Lung microvascular endothelial cell (primary cell): Measurements from ENCODE around the gene TECR. TPM values are rescaled to one million over a fixed set of nuclear protein-coding genes. Genes with fewer than 3 reads are reported as not detected.
"Not testable (repeated sequence)": the region's sequence is repeated elsewhere in the genome, so short reads cannot be mapped to it uniquely, and the experiment has no call there.

Experiments used
- DNase-seq, 2 donors: peaks; one replicate each; pipeline versions ENCODE4 v3.0.0 to v3.0.0-alpha.2; 2010; ENCODE audit warnings: low read depth in 2 of 2
- total RNA-seq: library from RNA; depleted of rRNA; stranded (reverse); fragments of >200 nt; gene quantifications from 2 replicates; pipeline ENCODE4 v1.2.1, GENCODE V29; 2014

Gene TECR
- total RNA-seq, 1 donor from 2014 or later = 24.4 TPM

DNA sequence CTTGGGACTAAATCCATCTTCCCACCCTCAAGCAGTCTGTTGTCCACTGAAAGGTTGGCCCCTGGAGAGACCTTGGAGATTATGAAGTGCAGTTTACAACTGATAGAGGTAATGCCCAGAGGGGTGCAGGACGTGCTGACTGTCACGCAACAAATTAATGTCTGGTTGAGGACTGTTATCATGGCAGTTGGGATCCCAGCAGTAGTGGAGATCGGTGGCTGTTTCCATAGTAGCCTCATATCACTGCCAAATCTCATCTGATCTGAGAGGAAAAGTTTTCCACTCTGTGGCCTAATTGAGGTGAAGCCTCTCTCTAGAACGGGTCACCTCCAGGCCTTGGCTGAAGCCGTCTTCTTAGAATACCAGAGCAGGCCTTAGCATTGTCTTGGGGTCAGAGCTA is 4.1 kb downstream of the TECR start:
- DNase-seq = no peak

DNA sequence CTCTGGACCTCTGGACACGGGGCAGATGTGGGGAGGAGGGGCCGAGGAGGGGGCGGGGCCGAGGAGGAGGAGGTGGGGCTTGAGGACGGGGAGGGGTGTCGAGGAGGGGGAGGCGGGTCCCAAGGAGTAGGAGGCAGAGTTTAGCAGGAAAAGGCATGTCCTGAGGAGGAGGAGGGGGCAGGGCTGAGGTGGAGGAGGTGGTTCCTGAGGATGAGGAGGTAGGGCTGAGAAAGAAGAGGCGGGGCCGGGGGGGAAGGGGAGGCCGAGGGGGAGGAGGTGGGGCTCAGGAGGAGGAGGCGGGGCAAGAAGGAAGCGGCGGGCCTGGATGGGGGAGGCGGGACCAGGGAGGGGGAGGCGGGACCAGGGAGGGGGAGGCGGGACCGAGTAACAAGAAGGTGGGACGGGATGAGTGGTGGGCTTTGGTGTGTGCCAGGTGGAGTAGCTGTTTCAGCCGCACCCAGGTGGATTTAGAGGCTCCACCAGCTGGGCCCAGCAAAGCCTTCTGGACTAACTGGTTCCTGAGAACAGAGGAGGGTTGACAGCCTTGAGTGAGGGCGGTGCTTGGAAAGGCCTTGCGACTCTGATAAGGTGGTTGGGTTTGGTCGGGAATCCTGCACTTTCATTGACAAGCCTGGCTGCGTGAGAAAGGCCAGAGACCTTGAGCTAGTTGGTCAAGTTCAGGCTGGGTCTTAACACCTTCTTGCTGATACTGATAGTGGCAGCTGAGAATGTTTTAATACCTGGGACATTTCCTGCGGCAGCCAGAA is 7.7 kb downstream of the TECR start:
- peak in 1 of 2 donors; percentile 93 for DNase-seq

DNA sequence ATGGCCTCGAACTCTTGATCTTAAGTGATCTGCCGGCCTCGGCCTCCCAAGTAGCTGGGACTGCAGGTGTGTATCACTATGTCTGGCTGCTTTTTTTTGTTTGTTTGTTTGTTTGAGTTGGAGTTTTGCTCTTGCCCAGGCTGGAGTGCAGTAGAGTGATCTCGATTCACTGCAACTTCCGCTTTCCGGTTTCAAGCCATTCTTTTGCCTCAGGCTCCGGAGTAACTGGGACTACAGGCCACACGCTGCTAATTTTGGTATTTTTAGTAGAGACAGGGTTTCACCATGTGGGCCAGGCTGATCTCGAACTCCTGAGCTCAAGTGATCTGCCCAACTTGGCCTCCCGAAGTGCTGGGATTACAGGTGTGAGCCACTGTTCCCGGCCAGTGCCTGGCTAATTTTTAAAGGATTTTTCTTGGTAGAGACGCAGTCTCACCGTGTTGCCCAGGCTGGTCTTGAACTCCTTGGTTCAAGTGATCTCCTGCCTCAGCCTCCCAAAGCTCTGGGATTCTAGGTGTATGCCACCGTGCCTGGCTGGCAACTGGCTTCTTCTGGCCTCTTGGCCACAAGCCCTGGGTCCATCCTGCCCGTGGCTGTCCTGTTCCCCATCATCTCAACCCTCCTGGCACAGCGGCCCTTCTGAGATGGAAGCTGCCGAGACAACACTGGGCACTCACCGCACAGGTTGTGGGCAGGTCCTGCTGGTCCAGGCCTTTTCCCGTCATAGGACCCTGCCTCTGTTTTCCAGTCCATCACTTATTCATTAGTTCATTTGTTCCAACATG is 11.5 kb downstream of the TECR start:
- no peak for DNase-seq

DNA sequence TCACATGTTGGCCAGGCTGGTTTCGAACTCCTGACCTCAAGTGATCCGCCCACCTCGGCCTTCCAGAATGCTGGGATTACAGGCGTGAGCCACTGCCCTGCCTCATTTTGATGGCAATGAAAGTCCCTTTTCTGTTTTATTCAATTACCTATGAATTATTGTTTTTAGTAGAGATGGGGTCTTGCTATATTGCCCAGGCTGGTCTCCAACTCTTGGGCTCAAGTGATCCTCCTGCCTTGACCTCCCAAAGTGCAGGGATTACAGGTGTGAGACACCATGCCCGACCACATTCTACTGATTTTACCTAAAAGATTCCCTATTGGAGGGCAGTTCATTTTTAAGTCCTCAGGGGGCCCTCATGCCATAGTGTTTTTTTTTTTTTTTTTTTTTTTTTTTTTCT is 12.6 kb downstream of the TECR start:
- DNase-seq = not testable (repeated sequence)

DNA sequence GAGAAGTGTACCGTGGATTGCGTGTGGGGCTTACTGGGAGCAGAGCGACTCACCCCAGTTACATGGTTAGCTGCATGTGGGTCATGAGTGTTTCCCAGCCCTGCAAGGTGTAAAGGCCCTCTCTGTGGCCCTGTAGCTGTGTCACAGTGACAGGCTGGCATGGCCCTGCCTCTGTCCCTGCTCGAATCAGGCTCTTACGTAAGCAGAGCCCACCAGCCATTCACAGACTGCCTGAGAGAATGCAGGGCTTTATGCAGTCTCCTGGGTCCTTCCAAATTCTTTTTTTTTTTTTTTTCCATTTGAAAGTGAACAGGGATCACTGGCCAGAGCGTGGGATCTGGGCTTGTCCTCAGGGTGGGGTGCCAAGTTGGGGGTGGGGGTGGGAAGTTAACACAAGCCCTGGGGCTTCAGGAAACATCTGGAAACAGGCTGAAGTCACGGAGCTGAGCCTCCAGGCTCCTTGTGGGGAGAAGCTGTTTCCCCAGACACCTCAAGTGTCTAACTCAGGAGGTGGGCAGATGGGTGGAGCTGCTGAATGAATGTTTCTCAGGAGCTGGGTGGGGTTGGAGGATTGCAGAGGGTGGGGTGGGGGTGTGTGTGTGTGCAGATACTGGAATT is 13.4 kb downstream of the TECR start:
- DNase-seq = peak; percentile 13 to 27

DNA sequence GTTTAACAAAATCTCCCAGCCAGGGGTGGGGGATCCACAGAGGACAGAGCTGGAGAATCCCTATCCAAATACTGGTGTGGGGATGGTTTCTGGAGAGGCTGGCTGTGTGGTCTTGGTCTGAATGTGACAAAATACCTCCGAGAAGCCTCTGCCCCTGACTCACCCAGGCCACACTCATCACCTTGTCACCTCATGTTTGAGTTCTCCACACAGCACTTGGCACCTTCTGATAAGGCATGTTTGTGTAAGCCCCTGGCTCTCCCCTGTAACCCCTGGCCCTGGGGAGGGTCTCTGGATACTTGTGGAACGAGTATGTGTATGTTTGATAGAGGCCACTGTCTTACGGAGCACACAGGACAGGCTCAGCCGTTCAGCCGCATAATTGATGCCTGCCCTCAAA is 14.7 kb downstream of the TECR start:
- DNase-seq = no peak

DNA sequence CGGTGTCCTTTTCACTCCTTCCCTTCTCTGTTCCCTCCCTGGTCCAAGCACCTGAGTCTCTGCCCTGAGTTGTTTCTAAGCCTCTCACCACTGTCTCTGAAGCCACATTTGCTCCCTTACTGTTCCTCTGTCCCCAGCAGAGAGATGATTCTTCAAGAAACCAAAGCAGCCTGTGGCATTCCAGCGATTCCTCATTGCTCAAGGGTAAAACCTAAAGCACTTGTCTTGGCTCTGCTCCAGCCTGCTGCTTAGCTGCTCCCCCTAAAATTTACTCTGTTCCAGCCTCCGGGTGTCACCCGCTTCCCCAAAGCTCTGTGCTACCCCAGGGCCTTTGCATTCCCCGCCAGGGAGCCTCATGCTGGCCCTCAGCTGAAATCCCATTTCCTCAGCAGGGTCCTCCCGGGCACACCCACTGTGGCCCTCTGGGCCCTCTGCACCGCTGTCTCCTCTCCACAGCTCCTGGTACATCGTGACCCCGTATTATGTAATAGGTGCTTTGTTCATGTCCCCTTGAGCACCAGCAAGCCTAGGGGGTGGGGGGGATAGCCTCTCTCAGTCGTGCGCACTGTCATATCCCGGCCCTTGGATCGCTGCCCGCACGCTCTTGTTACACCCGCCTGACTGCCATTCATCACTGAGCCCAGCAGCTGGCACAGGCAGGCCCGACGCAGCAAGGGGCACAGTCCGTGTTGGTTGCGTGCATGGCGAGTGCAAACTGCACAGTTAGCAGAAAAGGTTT is 15.8 kb downstream of the TECR start:
- no peak for DNase-seq

DNA sequence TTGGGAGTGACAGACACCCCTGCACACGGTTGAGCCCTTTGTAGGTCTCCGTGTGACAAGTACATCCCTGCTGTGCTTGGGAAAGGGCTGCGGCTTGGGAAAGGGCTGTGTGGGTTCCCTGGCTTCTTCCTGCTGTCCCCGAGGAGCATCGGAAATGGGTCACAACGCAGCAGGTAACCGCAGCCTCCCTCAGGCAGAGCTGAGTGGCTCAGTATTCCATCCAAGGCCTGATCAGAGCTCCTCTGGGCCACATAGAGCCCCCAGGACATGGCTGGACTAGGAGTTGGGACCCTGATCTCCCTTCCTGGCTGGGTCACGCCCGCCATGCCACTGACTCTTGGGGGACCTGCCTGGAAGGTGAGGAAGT is 16.3 kb downstream of the TECR start:
- no peak for DNase-seq

DNA sequence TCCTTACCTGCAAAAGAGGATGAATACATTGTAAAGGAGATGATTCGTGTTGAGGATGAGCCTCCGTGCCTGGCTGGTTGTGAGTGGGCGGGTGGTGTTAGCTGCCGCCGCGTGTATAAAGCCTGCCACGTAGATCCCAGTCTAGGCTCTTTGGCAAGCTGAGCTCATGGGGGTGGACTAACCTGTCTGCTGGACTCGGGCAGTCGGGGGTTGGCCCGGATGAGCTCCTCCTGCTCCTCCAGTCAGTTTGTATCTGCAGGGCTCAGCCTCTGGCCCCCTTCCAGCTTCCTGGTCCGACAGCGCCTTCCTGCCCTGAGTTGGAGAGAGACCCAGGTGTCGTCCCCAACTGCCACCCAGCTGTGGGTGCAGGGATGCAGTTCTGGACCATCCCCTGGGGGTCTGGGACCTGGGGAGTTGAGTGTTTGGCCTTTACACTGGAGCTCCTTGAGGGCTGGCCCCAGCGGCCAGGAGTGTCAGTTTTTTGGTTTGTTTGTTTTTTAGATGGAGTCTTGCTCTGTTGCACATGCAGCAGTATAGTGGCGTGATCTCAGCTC is 20.9 kb downstream of the TECR start:
- DNase-seq = peak; percentile 22 to 42

DNA sequence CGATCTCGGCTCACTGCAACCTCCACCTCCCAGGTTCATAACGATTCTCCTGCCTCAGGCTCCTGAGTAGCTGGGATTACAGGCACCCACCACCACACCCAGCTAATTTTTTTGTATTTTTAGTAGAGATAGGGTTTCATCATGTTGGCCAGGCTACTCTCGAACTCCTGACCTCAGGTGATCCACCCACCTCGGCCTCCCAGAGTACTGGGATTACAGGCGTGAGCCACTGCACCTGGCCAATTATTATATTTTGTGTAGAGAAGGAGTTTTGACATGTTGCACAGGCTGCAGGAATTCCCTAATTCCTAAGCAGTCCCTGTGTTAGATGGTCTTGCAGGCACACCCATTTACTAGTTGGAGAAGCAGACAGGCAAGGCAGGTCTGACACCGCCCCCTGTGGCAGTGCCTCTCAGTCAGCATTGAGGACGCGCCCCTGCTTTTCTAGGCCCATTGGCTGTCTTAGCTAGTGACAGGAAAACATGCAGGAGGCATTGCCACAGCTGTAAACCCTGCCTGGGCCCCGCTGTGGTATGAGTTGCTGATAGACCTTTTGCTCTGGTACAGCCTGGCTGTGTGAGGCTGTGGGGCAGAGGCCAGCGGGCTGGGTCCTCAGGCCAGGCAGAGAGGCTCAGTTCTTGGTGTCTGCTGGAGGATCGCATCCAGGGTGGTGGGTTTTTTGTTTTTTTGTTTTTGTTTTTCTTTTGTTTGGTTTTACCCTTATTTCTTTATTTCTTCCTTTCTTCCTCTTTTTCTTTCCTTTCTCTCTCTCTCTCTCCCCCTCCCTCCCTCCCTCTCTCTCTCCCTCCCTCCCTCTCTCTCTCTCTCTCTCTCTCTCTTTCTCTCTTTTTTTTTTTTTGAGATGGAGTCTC is 22.0 kb downstream of the TECR start:
- peak in 1 of 2 donors; percentile 45 for DNase-seq

DNA sequence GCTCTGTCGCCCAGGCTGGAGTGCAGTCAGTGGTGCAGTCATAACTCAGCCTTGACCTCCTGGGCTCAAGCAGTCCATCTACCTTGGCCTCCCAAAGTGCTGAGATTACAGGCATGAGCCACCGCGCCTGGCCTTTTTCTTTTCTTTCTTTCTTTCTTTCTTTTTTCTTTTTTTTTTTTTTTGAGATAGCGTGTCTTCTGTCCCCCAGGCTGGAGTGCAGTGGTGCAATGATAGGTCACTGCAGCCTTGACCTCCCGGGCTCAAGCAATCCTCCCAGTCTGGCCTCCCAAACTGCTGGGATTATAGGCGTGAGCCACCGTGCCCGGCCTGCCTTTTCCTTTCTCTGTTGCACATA is 22.6 kb downstream of the TECR start:
- DNase-seq = not testable (repeated sequence)

DNA sequence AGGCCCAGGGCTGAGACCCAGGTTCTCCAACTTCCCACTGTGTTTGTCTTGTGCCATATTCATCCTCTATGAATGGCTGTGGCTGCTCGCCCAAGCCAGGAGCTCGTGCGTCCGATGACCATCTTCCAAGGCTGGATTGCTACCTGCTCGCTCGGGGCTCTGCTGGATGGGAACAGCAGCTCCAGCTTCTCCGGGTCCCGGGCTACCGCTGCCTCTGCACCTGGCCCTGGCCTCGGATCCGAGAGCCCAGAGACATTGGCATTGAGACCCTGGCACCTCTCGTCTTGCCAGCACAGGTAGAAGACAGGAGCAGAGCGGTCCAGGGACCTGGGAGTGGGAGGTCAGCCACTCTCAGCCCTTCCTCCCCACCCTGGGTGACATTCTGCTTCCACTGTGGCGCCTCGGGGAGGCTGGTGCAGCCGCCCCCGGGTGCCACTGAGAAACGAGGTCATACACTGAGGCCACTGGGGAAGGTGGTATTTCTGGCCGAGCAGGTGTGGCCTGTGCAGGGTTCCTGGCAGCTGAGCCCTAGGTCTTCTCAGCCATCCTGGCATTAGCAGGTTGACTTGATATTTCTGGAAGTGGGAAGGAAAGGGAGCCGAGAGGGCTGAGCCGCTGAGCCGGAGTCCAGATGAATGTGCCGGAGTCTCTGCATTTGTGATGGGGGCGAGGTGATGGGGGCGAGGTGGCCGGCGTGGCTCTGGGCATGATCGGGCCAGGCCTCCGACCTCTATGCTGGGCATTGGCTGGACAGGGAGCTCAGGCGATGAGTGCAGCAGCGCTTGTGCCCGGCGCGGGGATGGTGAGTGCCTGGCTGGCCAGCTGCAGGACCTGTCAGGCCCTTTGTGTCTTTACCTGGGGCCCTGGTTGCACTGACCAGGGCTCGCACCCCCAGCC is 23.9 kb downstream of the TECR start:
- no peak for DNase-seq

DNA sequence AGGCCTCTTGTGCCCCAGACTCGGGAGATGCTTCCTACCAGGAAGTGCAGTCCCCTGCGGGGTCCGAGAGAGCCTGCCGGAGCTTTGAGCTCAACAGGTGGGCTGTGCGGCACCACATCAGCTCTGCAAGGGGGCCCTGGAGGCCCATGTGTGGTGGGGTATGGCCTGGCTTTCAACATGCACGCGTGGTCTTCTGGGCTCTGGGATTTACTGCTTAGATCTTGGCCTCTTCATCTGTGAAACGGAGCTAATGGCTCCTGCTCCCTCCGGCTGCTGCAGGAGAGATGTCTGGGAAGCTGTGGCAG is 24.5 kb downstream of the TECR start:
- DNase-seq = no peak

DNA sequence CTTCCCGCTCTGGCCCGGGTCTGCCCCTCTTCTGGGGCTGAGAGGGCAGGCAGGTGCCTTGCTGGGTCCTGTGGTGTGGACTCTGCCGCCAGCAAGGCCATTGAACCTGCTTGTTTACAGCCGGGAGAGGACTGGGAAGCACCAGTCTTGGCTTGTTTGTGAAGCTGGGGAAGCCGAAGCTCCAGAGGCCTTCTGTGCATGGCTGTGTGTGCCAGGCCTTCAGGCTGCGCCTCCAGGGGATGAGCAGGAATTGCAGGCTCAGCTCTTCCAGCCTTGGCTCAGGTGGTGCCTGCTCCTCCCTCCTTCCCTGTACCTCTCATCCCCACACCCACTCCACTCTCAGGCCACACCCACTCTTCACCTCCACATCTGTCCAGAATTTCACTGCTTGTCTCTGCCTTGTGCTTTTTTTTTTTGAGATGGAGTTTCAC is 25.0 kb downstream of the TECR start:
- no peak for DNase-seq

DNA sequence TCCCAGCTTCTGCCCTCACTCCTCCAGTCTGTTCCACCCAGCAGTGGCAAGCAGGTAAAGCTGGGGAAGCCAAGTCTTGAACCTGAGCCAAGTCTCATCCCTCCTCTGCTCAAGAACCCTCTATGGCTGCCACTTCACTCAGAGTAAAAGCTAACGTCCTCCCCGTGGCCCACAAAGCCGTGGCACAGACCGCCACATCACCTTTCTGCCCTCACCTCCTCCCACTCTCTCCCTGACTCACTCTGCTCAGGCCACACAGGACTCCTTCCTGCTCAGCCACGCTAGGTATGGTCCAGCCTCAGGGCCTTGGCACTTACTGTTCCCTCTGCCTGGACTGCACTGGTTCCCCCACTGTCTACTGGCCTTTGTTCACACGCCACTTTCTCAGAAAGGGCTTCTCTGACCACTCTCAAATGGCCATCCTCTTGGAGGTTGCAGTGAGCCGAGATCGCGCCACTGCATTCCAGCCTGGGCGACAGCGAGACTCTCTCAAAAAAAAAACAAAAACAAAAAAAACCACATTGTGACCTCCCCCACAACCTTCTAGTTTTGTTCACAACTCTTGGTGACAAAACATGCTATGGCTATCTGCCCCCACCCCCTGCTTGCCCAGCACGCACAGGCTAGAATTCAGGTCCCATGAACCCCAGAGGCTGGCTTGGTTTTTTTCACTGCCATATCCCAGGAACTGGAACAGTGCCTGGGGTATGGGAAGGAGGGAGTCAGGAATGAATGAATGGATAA is 26.7 kb downstream of the TECR start:
- DNase-seq = peak in 1 of 2 donors; percentile 16

DNA sequence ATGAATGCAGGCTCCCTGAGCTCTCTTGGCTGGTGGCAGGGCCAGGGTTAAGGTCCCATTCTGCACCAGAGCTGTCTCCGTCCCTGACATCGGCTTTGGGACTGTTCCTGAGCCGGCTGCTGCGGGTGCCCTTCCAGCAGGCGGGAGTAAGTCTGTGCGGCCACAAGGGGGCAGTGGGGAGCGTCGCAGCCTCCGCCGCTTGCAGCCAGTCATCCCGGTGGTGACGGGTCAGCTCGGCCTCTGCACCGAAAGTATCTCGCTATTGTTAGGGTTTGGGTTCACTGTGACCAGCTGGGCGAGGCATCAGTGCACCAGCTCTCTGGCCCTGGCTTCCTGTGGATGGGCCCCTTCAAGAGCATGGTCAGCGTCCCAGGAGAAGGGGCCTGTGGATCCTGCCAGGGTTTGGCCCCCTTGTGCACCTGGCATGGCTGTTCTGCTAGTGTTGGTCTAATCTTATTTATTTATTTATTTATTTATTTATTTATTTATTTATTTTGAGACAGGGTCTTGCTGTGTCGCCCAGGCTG is 27.3 kb downstream of the TECR start:
- peak; percentile 88 to 93 for DNase-seq

DNA sequence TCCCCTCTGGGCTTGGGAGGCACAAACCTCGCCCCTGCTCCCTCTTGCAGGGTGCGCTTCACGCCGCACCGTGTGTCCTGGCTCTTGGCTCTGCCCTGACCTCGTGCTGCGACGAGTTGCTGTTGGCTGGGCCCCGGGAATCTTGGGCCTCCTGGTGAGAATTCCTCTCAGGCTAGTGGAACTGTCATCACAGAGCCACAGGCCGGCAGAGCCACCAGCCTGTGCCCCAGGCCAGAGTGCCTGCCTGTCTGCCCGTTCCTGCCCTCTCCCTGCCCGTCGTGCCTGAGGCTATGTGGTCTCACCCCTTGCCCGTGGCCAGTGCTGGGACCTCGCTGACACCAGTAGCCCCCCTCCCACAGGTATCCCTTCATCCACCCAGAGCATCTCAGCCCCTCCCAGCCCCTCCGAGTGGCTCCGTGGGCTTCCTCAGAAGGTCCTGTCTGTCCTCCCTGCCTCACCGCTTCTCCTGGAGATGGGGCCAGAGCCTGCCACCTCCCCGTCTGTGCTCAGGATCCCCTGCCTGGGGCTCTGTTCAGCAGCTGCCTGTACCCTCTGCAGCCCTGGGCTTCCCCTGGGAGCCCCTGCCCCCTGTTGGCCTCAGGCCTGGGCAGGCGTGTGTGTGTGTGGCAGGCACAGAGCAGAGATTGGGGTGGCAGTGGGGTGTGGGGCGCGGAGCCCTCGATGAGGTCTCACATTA is 29.1 kb downstream of the TECR start:
- no peak for DNase-seq
